ENCODE results near the gene NLGN1. TPM values are rescaled to one million over a fixed set of nuclear protein-coding genes. Genes with fewer than 3 reads are reported as not detected.

Gene NLGN1
- total and polyA plus RNA-seq, 2 of the 8 experiments (the other 6 are each of a cell fraction or from before 2014, with no cell fraction given), result 7.8 to 14.8 TPM

- no peaks in the 10 kb centered on the region for H3K9me3 ChIP-seq (ENCODE audit: insufficient read depth in 2 of 2, low read depth in 1 of 2, low read length in 1 of 2)
- ChIA-PET CTCF (ENCODE audit: partially characterized antibody) (no interaction called here), POLR2A (ENCODE audit: partially characterized antibody) (no interaction called here)
- H3K79me2 ChIP-seq (ENCODE audit: control insufficient read depth in 1 of 2, insufficient read depth in 2 of 2, low read length in 2 of 2), result no peaks in the 10 kb centered on the region
- no peak overlapping the region for H3K23ac ChIP-seq (ENCODE audit: insufficient read length)
- WGBS, 2 experiments (ENCODE audit: extremely low coverage in 1 of 2, insufficient coverage in 1 of 2, insufficient read length in 1 of 2, insufficient replicate concordance in 2 of 2, low coverage in 1 of 2, low lambda C conversion rate in 2 of 2, missing lambda C conversion rate in 1 of 2), result 79% methylated on average over 1 of the region's 1 CpG; no CpG with 5 or more reads in 1 of the 2 experiments
- H4K91ac ChIP-seq (replicated peaks; ENCODE audit: insufficient read length, low read length), result no peak overlapping the region
- H3K23me2 ChIP-seq (ENCODE audit: low read depth, low read length), result no peaks in the 10 kb centered on the region
- H4K8ac ChIP-seq (ENCODE audit: extremely low read depth, insufficient read depth, low read length), result no peak overlapping the region
- H4K20me1 ChIP-seq (replicated peaks in 1 of 2; ENCODE audit: control insufficient read depth in 1 of 2, insufficient read depth in 2 of 2, low read length in 2 of 2), result no peaks in the 10 kb centered on the region
- H3K79me1 ChIP-seq (ENCODE audit: low read depth, low read length), result no peaks in the 10 kb centered on the region
- H2BK120ac ChIP-seq (replicated peaks; ENCODE audit: low read depth, low read length), result no peak overlapping the region
- H2AFZ ChIP-seq (ENCODE audit: low read length), result no peak overlapping the region
- H2BK5ac ChIP-seq (ENCODE audit: low read depth, low read length), result no peak overlapping the region
- no peak overlapping the region for H3K14ac ChIP-seq (ENCODE audit: insufficient read length)
- H3K56ac ChIP-seq (replicated peaks; ENCODE audit: insufficient read length, low read depth, low read length), result no peak overlapping the region
- H3K4me2 ChIP-seq (ENCODE audit: insufficient read depth in 1 of 2, low read depth in 2 of 2, low read length in 2 of 2), result no peak overlapping the region
- H3K9ac ChIP-seq (replicated peaks in 1 of 4; ENCODE audit: extremely low read depth in 1 of 4, low read depth in 3 of 4, low read length in 3 of 4), result no peak overlapping the region
- H2BK12ac ChIP-seq (ENCODE audit: low read depth, low read length), result no peak overlapping the region
- H2BK15ac ChIP-seq (ENCODE audit: low read length), result no peak overlapping the region
- peaks cover 0 to 2% (median 0%) of the 10 kb centered on the region in 4 experiments; a peak in 1 of 7 replicates for H3K4me1 ChIP-seq (replicated peaks in 1 of 4; ENCODE audit: control insufficient read depth in 3 of 4, insufficient read depth in 4 of 4, low read length in 3 of 4)
- H3K27me3 ChIP-seq (replicated peaks in 1 of 4; ENCODE audit: control insufficient read depth in 3 of 4, extremely low read depth in 1 of 4, insufficient read depth in 3 of 4, low read length in 3 of 4), result no peaks in the 10 kb centered on the region
- no peak overlapping the region for H3K27ac ChIP-seq (ENCODE audit: low read depth, low read length)
- DNase-seq (ENCODE audit: low read depth in 1 of 2, low spot score in 2 of 2), result no peak
- no peak overlapping the region for H2BK20ac ChIP-seq (ENCODE audit: low read length)
- H3K4me3 ChIP-seq (ENCODE audit: extremely low read depth in 1 of 4, insufficient read depth in 2 of 4, low read depth in 3 of 4, low read length in 4 of 4), result no peak overlapping the region
- no peak overlapping the region for H3K4ac ChIP-seq (replicated peaks; ENCODE audit: insufficient read length, low read depth, low read length)
- no peak overlapping the region for H2AK5ac ChIP-seq (ENCODE audit: low read depth, low read length)
- FAIRE-seq, result no peak
- H3K18ac ChIP-seq (ENCODE audit: extremely low read depth, low read length), result no peak overlapping the region
- H4K5ac ChIP-seq (ENCODE audit: insufficient read length, low read depth, low read length), result no peak overlapping the region
- H3K36me3 ChIP-seq (ENCODE audit: control insufficient read depth in 2 of 4, insufficient read depth in 4 of 4, low read length in 3 of 4), result no peaks in the 10 kb centered on the region
- TF ChIP-seq SP1 (IDR thresholded peaks at IDR 0.05; ENCODE audit: low read depth, low read length) (no peak), POU5F1 (IDR thresholded peaks at IDR 0.05; ENCODE audit: low read depth, low read length) (no peak), ATF2 (IDR thresholded peaks at IDR 0.05; ENCODE audit: low read length) (no peak), FOSL1 (IDR thresholded peaks at IDR 0.05; ENCODE audit: insufficient read depth, low read depth, low read length) (no peak), CREB1 (IDR thresholded peaks at IDR 0.05) (no peak), ASH2L (IDR thresholded peaks at IDR 0.05; ENCODE audit: low read length) (no peak), JUN (IDR thresholded peaks at IDR 0.05; ENCODE audit: low read depth, low read length) (no peak), RFX5 (IDR thresholded peaks at IDR 0.05; ENCODE audit: borderline replicate concordance, low read depth, low read length) (no peak), E2F6 (IDR thresholded peaks at IDR 0.05) (no peak), SIRT6 (IDR thresholded peaks at IDR 0.05; ENCODE audit: low read length) (no peak), ATF3 (IDR thresholded peaks at IDR 0.05; ENCODE audit: insufficient read depth, low read depth, low read length) (no peak), GTF2F1 (IDR thresholded peaks at IDR 0.05; ENCODE audit: borderline replicate concordance, low read depth, low read length) (no peak), SUZ12 (IDR thresholded peaks at IDR 0.05; ENCODE audit: low read length) (no peak)
Measured at GRCh38 chr3:173945170-173945569, 547.6 kb downstream of the NLGN1 start.
